Measurements from ENCODE around the gene DLX2.
A peak's percentile ranks its signal among the peaks of the same experiment; 100 is the strongest.

Gene DLX2

GRCh38 chr2:172089633-172090032 is 13.1 kb downstream of the DLX2 start:
- DNase-seq (ENCODE audit: low read depth): no peak
- TF ChIP-seq CTCF (IDR thresholded peaks at IDR 0.05; ENCODE audit: control insufficient read depth, insufficient read depth, low read depth, low read length, missing control alignments): no peak
- H3K4me3 ChIP-seq (ENCODE audit: control insufficient read depth, low read depth, low read length): no peak overlapping the region

- DNase-seq (ENCODE audit: low read depth): no peak
- no peak for TF ChIP-seq CTCF (IDR thresholded peaks at IDR 0.05; ENCODE audit: control insufficient read depth, insufficient read depth, low read depth, low read length, missing control alignments)
- no peak overlapping the region for H3K4me3 ChIP-seq (ENCODE audit: control insufficient read depth, low read depth, low read length)
Measured at GRCh38 chr2:172089005-172089504, 13.6 kb downstream of the DLX2 start.

GRCh38 chr2:172088245-172089004 is 14.3 kb downstream of the DLX2 start:
- H3K4me3 ChIP-seq (ENCODE audit: control insufficient read depth, low read depth, low read length): no peak overlapping the region
- no peak for DNase-seq (ENCODE audit: low read depth)

GRCh38 chr2:172087780-172088244 is 14.9 kb downstream of the DLX2 start:
- H3K4me3 ChIP-seq (ENCODE audit: control insufficient read depth, low read depth, low read length): peak overlapping the region; percentile 72
- no peak for TF ChIP-seq CTCF (IDR thresholded peaks at IDR 0.05; ENCODE audit: control insufficient read depth, insufficient read depth, low read depth, low read length, missing control alignments)
- DNase-seq (ENCODE audit: low read depth): no peak

More at GRCh38 chr2:172088245-172089004, 14.3 kb downstream of the DLX2 start:
- TF ChIP-seq CTCF (IDR thresholded peaks at IDR 0.05; ENCODE audit: control insufficient read depth, insufficient read depth, low read depth, low read length, missing control alignments): no peak

GRCh38 chr2:172087207-172087779 is 15.4 kb downstream of the DLX2 start:
- no peak for TF ChIP-seq CTCF (IDR thresholded peaks at IDR 0.05; ENCODE audit: control insufficient read depth, insufficient read depth, low read depth, low read length, missing control alignments)
- no peak for DNase-seq (ENCODE audit: low read depth)
- peak overlapping the region; percentile 72 for H3K4me3 ChIP-seq (ENCODE audit: control insufficient read depth, low read depth, low read length)

- no peak for DNase-seq (ENCODE audit: low read depth)
- TF ChIP-seq CTCF (IDR thresholded peaks at IDR 0.05; ENCODE audit: control insufficient read depth, insufficient read depth, low read depth, low read length, missing control alignments): peak; percentile 28
- peak overlapping the region; percentile 72 for H3K4me3 ChIP-seq (ENCODE audit: control insufficient read depth, low read depth, low read length)
Measured at GRCh38 chr2:172086241-172087206, 16.2 kb downstream of the DLX2 start.
